Stimulated activated CD8-positive, alpha-beta memory T cell treated with anti-CD3 and anti-CD28 coated beads, Interleukin-15, amount 100 ng/mL, for 48 hours (primary cell): Measurements from ENCODE around the gene NOL4L.
A peak's percentile ranks its signal among the peaks of the same experiment; 100 is the strongest.

Experiments
- DNase-seq, 2 donors: peaks; one replicate each; pipeline ENCODE4 v3.0.0-alpha.2; 2020; ENCODE audit warnings: low read depth in 2 of 2

Gene NOL4L

GRCh38 chr20:32447136-32448027, 137.8 kb downstream of the NOL4L start:
- DNase-seq = no peak

- no peak for DNase-seq
Observed at GRCh38 chr20:32446301-32447100, 138.6 kb downstream of the NOL4L start.

DNA sequence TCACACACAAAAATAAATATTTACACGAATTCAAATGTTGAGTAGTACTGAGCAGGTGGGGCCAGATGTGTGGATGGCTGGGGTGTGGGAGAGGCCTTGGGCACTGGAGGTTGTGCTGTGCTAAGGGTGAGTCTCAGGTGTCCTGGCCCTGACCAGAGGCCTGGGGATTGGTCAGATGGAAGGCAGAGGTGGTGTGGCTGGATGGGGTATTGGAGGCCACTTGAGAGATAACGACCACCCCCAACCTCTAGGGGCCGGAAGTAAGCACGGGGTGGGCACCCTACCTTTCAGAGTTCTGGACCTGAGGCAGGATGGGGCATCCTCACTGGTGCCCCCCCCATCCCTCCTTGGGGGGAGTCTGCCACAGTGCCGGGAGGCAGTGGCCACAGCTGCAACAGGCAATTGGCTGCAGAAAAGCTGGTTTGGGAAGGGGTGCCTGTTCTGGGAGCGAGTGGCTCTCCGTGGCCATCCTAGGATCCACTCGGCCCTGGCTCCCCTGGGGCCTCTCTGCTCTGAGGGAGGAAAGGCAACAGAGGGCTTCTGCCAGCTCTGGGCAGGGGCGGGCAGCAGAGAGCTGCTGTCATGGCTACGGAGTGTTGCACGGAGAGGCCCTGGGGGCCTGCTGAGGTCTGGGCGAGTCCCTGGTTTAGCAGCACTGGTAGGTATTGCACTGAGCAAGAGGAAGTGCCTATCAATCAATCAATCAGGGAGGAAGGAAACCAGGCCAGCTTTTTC, 139.4 kb downstream of the NOL4L start:
- DNase-seq = no peak

GRCh38 chr20:32444474-32445220, 140.5 kb downstream of the NOL4L start:
- DNase-seq = no peak

DNA sequence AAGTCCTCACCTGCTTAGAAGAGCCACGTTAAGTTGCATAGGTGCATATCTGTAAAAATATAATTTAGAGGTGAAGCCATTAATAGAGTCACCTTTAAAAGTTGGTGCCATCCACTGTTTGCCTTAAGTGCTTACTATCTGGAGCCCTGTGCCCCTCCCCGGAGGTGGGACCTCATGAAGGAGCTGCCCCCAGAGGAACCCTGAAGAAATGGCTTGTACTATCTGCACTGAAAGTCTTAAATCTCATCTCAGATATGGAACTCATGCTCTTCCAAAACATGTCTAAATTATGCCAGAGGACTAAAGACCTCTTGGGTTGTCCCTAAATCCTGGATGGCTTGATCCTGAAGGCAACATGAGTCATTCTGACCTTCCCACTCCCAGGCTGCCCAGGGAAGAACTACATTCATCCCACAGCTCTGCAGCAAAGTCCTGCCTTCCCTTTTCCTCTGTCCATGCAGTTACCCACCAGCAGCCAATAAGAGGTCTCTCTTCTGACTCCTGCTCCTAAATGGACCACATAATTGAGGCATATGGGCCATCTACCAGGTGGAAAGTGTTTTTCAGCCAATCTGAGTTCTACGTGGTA, 141.7 kb downstream of the NOL4L start:
- DNase-seq = no peak

- no peak for DNase-seq
Observed at GRCh38 chr20:32442630-32443373, 142.3 kb downstream of the NOL4L start.

DNA sequence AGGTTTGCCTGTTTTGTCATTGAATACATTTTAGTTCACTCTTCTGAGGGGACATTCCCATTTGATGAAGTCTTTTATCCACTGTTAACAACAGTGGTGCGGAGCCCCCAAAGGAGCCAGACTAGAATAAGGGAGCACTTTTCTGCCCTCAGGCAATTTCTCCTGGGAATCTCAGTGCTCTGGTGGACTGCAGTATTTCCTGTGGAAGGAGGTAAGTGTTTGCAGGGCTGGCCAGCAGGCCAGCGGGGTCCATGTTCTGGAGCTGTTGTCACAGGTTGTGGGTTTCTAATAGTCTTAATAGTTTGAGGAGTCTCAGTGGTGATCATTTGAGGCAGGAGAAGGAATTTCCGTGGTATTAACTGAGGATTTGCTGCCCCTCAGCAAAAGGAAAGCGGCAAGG, 143.5 kb downstream of the NOL4L start:
- no peak for DNase-seq

- DNase-seq = no peak
Observed at GRCh38 chr20:32440758-32441078, 144.4 kb downstream of the NOL4L start.

GRCh38 chr20:32440069-32440757, 144.9 kb downstream of the NOL4L start:
- no peak for DNase-seq

GRCh38 chr20:32439132-32439829, 145.9 kb downstream of the NOL4L start:
- DNase-seq = peak; percentile 46 to 53

DNA sequence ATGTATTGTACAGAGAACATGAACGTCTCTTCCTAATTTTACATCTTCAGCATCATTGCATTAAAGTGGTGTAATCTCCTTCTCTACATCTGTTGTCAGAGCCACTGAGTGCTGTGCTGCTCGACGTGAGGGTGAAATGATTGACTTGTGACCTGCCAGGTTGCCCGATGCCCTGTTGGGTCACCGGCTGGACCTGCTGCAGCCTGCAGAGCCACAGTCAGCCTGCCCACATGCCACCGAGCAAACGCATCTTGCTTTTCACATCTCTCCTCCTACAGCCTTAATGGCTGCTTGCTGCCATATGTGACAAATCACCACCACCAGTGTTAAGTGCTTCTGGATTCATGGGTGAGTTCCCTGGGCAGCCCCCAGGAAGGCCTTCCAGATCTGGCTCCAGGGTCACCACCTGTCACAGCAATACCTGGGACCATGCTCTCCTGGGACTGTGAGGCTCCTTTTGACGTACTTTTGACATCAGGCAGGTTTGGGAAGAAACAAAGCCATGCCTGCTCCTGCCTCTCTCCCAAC, 146.7 kb downstream of the NOL4L start:
- no peak for DNase-seq

DNA sequence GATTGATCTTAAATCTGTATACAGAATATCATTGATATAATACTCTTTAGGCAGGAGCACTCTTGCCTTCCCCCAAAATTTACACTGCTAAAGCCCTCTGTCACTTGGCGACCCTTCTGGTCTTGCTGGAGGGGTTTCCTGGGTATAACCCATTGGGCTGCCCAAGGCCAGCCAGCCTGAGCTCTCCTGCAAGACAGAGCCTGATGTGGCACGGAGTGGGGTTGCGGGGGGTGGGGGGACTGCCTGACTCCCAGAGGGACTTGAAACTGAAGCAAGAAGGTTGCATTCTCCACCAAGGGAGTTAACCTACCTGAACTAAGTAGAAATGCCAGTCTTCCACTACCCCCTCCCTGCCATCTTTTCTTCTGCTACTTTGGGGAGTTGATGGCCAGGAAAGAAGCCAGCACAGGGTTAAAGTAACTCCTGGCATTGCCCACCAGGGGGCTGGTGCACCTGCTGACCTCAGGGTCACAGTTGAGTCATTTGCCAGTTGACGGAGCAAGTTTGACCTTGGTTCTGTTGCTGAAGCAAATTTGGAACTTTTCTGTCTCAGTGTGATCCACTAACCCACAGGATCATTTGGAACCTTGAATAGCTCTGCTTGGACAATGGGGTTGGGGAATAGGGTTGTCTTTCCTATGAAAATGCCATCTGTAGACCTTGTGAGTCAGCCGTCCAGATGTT, 147.6 kb downstream of the NOL4L start:
- peak in 1 of 2 donors; percentile 14 for DNase-seq

DNA sequence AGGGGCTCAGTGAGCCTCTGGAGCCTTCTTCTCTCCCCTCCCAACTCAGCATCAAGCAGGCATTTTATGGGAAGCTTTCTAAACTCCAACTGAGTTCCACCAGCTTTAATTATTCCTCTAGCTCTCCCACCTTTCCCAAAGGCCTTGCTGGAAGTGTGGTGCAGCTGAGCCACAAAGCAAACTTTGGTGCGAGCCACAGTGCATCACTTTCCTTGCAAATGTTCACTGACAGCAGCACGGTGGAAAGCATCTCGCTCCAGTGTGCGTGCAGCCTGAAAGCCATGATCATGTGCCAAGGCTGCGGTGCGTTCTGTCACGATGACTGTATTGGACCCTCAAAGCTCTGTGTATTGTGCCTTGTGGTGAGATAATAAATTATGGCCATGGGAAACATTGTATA, 148.2 kb downstream of the NOL4L start:
- DNase-seq = no peak

DNA sequence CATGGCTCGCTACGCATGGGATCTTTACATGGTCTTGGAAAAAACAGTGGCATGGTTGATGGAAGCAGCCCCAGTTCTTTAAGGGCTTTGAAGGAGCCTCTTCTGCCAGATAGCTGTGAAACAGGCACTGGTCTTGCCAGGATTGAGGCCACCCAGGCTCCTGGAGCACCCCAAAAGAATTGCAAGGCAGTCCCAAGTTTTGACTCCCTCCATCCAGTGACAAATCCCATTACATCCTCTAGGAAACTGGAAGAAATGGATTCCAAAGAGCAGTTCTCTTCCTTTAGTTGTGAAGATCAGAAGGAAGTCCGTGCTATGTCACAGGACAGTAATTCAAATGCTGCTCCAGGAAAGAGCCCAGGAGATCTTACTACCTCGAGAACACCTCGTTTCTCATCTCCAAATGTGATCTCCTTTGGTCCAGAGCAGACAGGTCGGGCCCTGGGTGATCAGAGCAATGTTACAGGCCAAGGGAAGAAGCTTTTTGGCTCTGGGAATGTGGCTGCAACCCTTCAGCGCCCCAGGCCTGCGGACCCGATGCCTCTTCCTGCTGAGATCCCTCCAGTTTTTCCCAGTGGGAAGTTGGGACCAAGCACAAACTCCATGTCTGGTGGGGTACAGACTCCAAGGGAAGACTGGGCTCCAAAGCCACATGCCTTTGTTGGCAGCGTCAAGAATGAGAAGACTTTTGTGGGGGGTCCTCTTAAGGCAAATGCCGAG, 148.8 kb downstream of the NOL4L start:
- DNase-seq = no peak

GRCh38 chr20:32435449-32436107, 149.6 kb downstream of the NOL4L start:
- no peak for DNase-seq

DNA sequence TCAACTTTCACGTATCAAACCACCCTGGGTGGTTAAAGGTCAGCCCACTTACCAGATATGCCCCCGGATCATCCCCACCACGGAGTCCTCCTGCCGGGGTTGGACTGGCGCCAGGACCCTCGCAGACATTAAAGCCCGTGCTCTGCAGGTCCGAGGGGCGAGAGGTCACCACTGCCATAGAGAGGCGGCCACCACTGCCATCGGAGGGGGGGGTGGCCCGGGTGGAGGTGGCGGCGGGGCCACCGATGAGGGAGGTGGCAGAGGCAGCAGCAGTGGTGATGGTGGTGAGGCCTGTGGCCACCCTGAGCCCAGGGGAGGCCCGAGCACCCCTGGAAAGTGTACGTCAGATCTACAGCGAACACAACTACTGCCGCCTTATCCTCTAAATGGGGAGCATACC, 150.7 kb downstream of the NOL4L start:
- no peak for DNase-seq

GRCh38 chr20:32433311-32434021, 151.7 kb downstream of the NOL4L start:
- no peak for DNase-seq
